ENCODE measurements around the gene SLC7A1.
"Not testable (repeated sequence)": the region's sequence is repeated elsewhere in the genome, so short reads cannot be mapped to it uniquely, and the experiment has no call there.

The SLC7A1 gene

DNA sequence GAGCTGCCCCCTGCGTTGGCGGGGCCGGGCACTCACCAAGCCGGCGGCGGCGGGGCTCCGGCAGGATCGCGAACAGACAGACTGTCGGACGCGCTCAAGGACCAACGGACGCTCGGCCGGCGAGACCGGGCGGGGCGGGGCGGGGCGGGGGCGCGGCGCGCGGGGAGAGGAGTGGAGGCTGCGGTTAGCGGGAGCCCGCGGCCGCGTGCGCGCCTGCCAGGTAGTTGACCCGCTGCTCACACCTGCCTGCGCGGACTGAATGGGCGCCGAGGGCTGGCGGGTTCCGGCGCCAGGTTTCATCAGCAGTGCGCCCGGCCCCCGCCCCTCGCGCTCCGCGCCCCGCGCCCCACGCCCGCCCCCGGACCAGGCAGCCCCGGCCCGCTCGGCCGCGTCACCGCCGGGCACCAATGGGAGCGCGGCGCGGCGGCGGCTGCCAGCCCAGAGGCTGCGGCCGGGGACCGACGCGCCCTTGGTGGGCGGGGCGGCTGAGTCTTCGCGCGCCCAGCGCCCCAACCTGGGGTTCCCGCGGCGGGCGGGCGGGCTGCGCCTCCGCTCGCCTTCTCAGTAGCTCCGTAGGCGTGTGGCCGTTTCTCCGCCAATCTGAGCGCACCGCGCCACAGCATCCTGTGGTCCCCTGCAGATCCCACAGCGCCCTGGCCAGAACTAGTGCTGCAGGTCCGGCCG is at the start of gene SLC7A1:
Gene SLC7A1 (minus strand): TSS at position 309 of the 684 bp plus-strand sequence. CDS start 59,500 bp downstream, outside the sequence.
- peak; percentile 32 for DNase-seq

DNA sequence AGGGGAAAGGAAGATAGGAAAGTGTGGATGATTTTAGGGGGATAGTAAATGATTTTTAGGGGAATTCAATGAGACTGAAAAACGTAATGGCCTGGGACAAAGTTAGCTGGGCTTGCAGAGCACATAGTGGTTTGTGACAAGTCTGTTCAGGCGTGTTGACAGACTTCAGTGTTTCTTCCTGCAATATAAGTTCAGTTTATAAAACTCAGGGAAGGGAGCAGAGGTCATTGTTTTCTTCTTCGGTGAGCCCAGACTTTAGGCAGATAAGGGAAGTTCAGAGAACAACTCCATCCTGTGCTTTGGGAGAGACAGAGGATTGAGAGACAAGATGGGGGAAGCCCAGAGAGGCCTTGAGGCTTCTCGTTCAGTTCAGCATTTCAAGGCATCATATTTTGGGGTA is 45.2 kb upstream of the SLC7A1 start:
- no peak for DNase-seq

DNA sequence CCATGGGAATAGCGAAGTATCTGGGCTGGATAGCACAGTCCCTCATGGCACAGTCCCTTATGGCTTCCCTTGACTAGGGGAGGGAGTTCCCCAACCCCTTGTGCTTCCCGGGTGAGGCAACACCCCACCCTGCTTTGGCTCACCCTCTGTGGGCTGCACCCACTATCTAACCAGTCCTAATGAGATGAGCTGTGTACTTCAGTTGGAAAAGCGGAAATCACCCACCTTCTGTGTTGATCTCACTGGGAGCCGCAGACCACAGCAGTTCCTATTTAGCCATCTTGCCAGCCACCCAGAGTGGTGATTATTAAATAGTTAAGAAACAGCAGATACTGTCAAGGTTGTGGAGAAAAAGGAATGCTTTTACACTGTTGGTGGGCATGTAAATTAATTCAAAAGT is 41.3 kb upstream of the SLC7A1 start:
- DNase-seq = not testable (repeated sequence)

DNA sequence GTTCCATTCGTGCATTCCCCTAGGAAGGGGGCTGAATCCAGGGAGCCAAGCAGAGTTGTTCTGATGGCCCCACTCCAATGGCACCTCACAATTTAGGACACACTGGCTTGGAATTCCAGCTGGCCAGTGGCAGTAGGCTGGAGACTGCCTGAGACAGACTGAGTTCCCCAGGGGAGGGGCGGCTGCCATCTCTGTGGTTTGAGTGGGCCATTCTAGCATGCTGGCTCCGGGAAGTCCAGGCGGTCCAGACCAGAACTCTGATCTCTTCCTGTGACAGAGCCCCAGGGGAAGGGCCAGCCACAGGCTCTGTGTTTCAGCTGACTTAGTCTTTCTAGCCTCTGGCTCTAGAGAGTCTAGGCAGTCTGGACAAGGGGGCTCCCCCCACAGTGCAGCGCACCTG is 29.5 kb upstream of the SLC7A1 start:
- no peak for DNase-seq

DNA sequence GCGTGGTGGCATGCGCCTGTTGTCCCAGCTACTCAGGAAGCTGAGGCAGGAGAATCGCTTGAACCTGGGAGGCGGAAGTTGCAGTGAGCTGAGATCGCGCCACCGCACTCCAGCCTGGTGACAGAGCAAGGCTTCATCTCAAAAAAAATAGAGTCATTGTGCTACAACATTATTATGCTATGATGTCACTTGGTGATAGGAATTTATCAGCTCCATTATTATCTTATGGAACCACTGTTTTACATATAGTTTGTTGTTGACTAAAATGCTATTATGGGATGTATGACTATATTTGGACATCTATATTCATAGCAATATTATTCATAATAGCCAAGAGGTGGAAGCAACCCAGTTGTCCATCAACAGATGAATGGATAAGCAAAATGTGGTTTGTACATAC is 26.4 kb upstream of the SLC7A1 start:
- DNase-seq = no peak

DNA sequence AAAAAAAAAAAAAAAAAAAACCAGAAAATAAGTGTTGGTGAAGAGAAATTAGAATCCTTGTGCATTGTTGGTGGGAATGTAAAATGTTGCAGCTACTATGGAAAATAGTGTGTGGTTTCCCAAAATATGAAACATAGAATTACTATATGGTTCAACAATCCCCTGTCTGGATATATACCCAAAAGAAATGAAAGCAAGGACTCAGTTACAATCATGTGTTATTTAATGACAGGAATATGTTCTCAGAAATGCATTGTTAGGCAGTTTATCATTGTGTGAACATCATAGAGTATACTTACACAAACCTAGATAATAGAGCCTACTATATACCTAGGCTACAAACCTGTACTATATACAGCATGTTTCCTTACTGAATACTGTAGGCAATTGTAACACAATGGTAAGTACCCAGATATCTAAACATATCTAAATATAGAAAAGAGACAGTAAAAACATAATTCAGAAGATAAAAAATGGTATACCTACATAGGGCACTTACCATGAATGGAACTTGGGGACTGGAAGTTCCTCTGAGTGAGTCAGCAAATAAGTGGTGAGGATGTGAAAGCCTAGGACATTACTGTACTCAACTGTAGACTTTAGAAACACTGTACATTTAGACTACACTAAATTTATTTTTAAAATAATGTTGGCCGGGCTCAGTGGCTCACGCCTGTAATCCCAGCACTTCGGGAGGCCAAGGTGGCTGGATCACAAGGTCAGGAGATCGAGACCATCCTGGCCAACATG is 25.7 kb upstream of the SLC7A1 start:
- DNase-seq = no peak

DNA sequence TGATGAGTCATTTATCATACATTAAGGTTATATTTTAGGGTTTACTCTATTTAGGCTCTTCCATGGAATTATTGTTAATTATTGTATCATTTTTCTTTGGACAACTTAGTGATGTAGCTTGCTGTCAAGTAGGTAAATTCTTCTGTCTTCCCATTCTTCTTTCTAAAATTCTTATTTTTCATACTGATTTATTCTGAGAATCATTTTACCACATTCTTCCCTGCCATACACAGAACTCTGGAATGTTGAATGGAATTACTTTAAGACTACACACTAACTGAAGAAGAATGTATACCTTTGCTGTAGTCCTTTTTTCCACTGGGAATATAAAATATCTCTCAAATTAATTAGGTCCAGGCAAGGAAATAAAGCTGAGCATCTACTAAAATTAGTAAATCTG is 24.5 kb upstream of the SLC7A1 start:
- no peak for DNase-seq

DNA sequence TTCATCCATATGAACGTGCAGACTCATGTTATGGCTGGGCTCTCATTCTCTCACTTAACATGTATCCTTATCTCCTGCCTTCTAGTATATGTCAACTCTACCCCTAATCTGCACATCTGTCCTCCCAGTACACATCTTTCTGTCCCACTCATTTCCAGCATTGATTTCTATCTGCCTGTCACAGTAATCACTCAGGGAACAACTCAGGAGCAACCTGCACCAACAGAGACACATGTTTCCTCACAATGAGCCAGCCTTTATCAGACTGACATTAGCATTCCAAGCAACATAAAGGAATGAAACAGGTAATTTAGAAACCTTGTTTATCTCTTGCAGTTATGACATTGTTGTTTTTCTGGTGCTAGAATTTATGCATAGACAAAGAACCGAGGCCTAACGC is 17.6 kb upstream of the SLC7A1 start:
- no peak for DNase-seq

DNA sequence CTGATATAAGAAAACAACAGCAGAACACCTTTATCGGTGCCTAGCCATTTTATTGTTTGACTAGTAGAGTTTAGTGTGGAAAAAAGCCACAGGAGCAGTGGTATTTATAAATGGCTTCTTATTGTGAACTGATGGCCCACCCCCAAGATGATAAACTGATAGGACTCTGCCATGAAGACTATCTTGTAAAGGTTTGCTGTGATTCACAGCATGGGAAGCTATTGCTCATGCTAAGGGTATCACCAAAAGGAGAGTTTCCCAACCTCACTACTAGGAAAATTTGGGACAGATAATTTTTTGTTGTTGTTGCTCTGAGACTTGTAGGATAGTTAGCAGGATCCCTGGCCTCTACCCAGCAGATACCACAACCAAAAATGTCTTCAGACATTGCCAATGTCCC is 12.0 kb upstream of the SLC7A1 start:
- DNase-seq = no peak

DNA sequence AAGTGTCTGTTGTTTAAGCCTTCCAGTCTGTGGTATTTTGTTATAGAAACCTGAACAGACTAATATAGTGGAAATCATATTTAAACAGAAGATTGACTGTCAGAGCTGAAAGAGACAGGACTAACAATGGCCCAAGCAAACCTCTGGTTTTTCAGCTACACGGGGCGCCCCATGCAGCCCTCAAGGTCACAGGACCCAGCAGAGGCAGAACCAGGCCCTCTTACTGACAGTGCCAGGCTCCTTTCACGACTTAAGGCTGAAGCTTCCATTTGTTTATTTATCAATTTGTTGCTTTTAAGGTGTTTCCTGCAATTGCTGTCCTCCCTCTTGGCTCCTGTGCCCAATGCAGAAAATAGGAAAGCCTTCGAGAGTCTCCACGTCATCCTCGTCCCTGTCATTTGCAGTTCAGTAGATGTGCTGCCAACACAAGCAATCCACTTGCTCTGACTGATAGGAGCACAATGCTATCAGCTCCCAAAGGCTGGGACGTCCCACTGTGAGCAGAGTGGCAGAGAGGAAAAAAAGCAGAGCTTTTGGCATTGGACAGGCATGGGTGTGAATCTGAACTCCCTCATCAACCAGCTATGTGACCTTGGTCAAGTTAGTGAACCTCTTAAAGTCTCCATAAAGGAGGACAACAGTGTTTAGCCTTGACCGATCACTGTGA is 10.5 kb upstream of the SLC7A1 start:
- DNase-seq = no peak

DNA sequence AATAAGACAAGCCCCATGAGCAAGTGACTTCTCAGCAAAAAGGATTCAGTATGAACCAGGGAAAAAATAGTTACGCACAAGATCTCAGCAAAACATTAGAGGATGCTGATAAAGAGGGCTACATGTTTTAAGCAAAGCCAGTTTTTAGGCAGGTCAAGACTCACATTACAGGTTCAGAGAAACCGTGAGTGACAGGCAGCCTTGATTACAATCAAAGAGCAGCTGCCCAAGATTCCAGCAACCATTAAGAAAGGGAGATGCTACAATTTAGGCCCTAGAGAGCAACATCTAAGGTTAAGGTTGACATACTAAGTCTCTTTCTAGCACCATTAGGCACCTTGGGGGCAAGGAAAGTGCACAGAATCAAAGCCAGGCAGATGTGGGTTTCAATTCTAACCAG is 2.8 kb upstream of the SLC7A1 start:
- no peak for DNase-seq

DNA sequence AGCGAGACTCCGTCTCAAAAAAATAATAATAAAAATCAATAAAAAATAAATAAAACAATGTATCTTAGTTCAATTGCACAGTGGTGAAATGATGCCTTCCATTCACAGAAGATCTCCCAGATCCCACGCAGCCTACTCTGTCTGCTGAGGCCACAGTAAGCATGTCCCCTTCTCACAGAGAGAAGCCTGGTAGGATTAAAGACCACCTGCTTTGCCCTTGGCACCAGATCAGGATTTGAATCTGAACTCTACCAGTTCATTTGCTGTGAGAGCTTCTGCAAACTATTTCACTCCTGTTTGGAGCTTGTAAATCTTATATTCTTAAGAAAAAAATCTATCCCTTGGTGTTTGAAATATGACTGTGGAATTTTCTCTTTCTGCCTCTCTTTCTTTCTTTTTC is 2.2 kb upstream of the SLC7A1 start:
- no peak for DNase-seq

DNA sequence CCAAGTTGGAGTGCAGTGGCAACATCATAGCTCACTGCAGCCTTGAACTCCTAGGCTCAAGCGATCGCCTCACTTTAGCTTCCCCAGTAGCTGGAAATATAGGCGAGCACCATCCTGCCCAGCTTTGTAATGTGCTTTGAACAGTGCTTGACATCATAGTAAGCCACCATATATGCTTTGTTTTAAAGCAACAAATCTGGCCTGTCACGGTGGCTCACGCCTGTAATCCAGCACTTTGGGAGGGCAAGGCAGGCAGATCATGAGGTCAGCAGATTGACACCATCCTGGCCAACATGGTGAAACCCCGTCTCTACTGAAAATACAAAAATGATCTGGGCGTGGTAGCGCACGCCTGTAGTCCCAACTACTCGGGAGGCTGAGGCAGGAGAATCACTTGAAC is 1.8 kb upstream of the SLC7A1 start:
- DNase-seq = no peak

DNA sequence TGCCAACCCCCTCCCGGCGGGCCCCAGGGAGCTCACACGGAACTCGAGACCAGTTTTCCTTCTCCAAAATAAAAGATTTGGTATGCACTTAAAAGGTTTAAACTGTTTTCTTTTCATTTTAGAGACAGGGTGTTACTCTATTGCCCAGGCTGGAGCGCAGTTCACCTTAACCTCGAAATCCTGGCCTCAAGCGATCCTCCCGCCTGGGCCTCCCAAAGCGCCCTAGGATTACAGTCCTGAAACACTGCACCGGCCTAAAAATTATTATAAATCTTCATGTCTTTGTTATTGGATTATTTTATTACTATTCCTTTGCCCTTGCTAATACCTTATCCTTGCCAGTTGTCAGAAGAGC is 553 bp upstream of the SLC7A1 start:
- DNase-seq = no peak

DNA sequence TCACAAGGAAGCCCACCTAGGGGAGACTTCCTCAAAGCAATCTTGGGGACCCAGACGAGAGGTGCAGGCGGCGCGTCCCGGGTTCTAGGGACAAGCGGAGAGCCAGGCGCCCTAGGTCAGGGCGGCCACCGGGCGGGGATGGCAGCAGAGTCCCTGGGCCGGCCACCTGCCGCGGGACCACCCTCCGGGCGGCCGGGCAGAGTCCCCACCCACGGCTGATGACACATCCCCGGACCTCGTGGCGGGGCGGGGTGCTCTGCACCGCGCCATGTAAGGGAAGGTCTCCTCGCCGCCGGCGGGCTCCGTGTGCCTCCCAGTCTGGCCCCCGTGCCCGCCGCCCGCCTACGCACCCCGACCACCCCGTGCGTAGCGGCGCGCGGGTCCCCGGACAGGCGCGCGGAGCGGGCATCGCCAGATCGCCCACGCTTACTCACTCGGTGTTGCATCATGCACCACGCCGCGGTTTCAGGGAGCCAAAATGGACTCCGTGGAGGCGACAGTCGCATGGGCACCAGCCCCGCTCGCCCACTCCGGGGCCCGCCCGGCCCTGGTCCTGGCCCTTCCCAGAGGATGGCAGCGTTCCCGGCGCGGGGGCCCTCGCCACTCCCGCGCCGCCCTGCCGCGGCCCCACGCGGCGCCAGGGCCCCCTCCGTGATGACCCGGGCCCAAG is 643 bp downstream of the SLC7A1 start:
- no peak for DNase-seq

DNA sequence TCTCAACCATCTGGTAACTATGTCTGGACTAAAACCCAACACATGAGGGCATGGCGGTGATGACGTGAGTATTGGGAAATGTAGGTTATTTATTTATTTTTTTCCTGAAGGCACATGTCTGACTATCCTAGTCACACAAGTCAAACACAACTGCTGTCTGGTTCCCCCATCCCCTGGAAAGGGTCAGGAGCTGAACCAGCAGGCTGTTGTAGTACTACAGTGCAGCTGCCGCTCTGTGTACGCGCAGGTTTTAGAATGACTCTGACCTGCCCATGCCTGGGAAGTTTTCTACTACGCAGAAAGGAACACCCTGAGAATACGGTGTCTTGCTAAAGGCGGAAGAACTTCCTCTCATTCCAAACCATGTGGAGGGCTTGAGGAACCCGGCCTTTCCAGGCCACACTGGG is 1.2 kb downstream of the SLC7A1 start:
- no peak for DNase-seq

DNA sequence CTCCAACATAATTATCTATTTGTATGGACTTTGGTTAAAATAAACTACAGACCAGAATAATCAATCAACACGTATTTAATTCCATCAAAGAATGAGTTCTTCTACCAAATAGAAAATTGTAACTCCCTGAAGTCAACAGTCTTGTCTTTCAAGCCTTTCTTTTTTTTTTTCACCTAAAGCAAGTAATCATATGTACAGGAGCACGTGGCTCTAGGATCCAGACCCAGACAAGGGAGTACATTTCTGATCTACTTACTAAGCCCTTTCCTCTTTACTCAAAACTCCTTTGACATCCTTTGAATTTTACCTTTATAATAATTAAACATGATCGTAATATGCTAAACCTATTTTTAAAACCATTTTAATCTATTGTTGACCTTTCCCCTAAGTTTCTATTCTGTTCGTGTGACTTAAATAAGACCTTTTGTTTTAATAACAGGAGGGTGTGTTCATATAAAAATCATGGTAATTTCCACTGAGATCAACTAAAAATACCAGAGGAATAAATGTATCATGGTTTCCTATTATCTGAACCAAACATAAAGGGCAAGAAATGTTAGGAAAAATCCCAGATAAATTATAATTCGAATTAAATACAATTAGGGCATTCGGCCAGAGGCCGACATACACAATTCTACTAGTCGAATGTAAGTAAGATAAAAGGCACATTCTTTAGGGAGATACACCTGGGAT is 1.7 kb downstream of the SLC7A1 start:
- DNase-seq = no peak

DNA sequence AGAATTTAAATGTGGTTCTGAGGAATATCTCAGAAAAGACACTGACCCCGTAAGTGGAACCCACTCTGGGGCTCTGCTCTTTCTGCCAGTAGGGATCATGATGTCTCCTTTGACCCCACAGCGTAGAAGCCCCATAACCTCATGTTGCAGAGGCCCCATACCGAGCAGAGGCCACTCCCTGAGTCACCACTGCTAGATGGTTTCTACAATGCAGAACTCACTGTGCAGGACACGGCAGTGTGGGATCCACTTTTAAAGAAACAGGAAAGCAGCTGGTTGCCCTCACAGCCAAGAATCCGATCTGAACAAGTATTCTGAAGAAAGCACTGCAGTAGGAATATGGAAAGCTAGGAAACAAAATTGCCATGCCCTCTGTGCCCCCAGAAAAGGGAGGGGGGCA is 4.2 kb downstream of the SLC7A1 start:
- no peak for DNase-seq

DNA sequence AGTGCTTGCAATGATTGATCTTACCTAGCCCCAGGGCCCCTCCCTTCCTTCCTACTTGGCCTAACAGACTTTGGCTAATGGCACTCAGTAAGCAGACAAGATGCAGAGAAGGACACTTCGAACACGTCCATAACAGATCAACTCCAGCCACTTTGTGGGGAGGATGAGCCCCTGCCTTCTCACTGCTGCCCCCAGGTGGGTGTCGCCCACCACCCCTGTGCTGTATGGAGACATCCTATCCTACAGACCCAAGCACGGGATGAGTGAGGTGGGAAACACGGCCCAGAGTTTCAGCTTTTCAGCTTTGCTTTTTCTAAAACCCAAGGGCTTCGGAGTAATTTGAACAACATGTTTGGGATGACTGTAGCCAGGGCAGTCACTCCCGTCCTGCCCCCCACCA is 5.5 kb downstream of the SLC7A1 start:
- no peak for DNase-seq

DNA sequence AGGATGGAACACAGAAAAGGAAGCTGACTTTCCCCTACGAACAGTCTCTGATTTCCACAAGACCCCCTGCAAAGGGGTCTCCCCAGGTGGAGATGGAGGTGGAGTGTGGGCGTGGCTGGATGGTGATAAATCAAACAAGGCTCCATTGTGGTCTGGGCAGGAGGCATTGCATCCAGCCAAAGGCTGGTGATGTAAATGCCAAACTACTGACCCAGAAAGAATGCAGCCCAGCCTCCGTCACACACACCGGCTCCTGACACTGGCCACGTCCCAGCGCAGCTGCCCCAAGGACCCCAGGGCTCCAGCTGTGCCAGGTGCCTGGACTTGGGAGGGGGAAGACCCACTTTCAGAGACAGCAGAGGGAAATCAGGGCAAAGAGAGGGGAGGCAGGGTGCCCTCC is 6.3 kb downstream of the SLC7A1 start:
- DNase-seq = no peak

DNA sequence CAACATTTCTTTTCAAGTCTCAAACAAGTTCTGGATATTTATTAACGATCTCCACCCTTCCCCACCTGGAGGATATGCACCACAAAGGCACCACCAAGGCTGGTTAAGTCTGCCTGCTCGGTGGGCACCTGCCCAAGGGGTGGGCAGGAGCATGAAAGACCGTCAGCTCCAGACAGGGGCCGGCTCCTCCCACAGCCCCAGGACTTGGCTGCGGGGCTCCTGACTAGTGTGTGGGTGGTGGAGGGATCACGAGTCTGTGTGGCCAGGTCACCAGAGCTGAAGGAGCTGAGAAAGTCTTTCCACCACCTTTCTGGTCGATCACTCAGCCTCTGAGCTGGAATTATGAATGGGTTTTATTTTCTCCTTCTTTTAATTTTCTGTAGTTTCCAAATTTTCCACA is 7.8 kb downstream of the SLC7A1 start:
- no peak for DNase-seq

DNA sequence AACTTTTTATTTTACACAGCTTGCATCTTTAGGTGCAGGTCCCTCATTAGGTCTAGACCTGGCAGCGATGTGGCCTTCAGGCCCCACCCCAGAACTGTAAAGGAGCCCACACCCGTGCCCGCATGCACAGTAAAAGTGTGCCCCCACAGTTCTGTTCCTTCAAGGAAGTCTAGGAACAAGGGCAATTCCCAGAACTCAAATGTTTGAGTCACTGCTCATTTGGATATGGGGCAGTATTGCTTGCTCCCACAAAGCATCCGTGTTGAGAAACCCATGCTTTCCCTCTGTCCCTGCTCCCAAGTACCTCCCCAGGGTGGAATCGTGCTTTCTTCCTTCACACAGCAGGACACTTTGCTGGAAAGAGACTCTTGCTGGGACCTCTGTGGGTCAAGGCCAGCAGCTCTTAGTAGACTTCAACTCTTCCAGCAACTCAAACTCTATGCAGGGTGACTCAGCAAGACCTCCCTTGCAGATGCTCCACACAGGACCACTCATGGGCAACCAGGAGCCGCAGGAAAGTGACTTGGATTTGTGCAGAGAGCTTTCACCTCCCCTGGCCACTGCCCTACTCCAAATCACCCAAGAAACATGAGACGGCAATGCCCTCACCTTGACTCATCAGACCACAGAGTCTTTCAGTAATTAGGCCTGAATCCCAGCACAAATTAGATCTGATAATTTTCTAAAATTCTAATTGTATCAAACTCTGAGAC is 12.3 kb downstream of the SLC7A1 start:
- no peak for DNase-seq

DNA sequence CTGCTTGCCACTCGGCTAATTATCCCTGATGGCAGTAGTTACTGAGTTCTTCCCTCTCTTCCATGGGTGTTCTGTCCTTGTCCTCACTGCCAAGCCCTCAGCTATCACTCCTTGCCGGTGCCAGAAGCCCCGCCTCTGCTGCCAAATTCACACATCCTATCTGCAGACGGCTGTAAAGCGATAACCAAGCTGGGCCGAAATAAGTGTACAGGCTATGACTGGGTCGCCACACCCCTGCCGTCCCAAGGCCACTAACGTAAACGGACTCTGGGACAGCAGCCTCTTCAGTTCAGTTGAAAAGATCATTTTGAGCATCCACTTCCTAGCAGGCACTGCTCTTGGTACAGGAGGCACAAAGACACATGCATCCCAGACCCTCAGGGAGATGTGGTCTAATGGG is 13.3 kb downstream of the SLC7A1 start:
- DNase-seq = no peak

Data from NCI-H1436 treated with DMSO at 0.1 percent for 48 hours (cell line).